ENCODE measurements around the gene TPX2. TPM values are rescaled to one million over a fixed set of nuclear protein-coding genes. Genes with fewer than 3 reads are reported as not detected.

TPX2 gene
- total and polyA plus RNA-seq, 2 of the 8 experiments (the other 6 are each of a cell fraction or from before 2014, with no cell fraction given): 43.6 to 125 TPM

- no peak overlapping the region for H2BK20ac ChIP-seq (ENCODE audit: low read length)
- no peaks in the 10 kb centered on the region; a peak in 1 of 4 replicates for H3K79me2 ChIP-seq (ENCODE audit: control insufficient read depth in 1 of 2, insufficient read depth in 2 of 2, low read length in 2 of 2)
- FAIRE-seq (no peak), DNase-seq (ENCODE audit: low read depth in 1 of 2, low spot score in 2 of 2) (no peak)
- ChIA-PET POLR2A (ENCODE audit: partially characterized antibody) (interaction anchor here (1.0 kb wide), 1 partner anchor 11 kb away, joined by 3 read pairs; no protein-coding TSS in a partner anchor), CTCF (ENCODE audit: partially characterized antibody) (no interaction called here)
- H4K5ac ChIP-seq (ENCODE audit: insufficient read length, low read depth, low read length): no peak overlapping the region
- H3K18ac ChIP-seq (ENCODE audit: extremely low read depth, low read length): no peak overlapping the region
- H3K4me3 ChIP-seq (ENCODE audit: extremely low read depth in 1 of 4, insufficient read depth in 2 of 4, low read depth in 3 of 4, low read length in 4 of 4): no peak overlapping the region
- H3K79me1 ChIP-seq (ENCODE audit: low read depth, low read length): no peaks in the 10 kb centered on the region
- WGBS, 2 experiments (ENCODE audit: extremely low coverage in 1 of 2, insufficient coverage in 1 of 2, insufficient read length in 1 of 2, insufficient replicate concordance in 2 of 2, low coverage in 1 of 2, low lambda C conversion rate in 2 of 2, missing lambda C conversion rate in 1 of 2): 80% methylated on average over 7 of the region's 7 CpGs; no CpG with 5 or more reads in 1 of the 2 experiments
- no peak overlapping the region for H3K9ac ChIP-seq (replicated peaks in 1 of 4; ENCODE audit: extremely low read depth in 1 of 4, low read depth in 3 of 4, low read length in 3 of 4)
- no peak overlapping the region for H3K14ac ChIP-seq (ENCODE audit: insufficient read length)
- H2BK5ac ChIP-seq (ENCODE audit: low read depth, low read length): no peak overlapping the region
- peaks cover 3 to 11% (median 6%) of the 10 kb centered on the region in 4 experiments; a peak in 6 of 7 replicates for H3K4me1 ChIP-seq (replicated peaks in 1 of 4; ENCODE audit: control insufficient read depth in 3 of 4, insufficient read depth in 4 of 4, low read length in 3 of 4)
- no peak overlapping the region for H3K4ac ChIP-seq (replicated peaks; ENCODE audit: insufficient read length, low read depth, low read length)
- no peak overlapping the region for H3K27ac ChIP-seq (ENCODE audit: low read depth, low read length)
- H2BK15ac ChIP-seq (ENCODE audit: low read length): no peak overlapping the region
- H2BK12ac ChIP-seq (ENCODE audit: low read depth, low read length): no peak overlapping the region
- H3K56ac ChIP-seq (replicated peaks; ENCODE audit: insufficient read length, low read depth, low read length): no peak overlapping the region
- no peaks in the 10 kb centered on the region for H3K27me3 ChIP-seq (replicated peaks in 1 of 4; ENCODE audit: control insufficient read depth in 3 of 4, extremely low read depth in 1 of 4, insufficient read depth in 3 of 4, low read length in 3 of 4)
- peaks cover 2 to 4% of the 10 kb centered on the region in 2 experiments for H4K20me1 ChIP-seq (replicated peaks in 1 of 2; ENCODE audit: control insufficient read depth in 1 of 2, insufficient read depth in 2 of 2, low read length in 2 of 2)
- no peak overlapping the region for H3K23ac ChIP-seq (ENCODE audit: insufficient read length)
- no peaks in the 10 kb centered on the region for H3K9me3 ChIP-seq (ENCODE audit: insufficient read depth in 2 of 2, low read depth in 1 of 2, low read length in 1 of 2)
- peaks cover 53 to 87% (median 63%) of the 10 kb centered on the region in 4 experiments for H3K36me3 ChIP-seq (ENCODE audit: control insufficient read depth in 2 of 4, insufficient read depth in 4 of 4, low read length in 3 of 4)
- H2BK120ac ChIP-seq (replicated peaks; ENCODE audit: low read depth, low read length): no peak overlapping the region
- H4K8ac ChIP-seq (ENCODE audit: extremely low read depth, insufficient read depth, low read length): no peak overlapping the region
- no peak overlapping the region for H4K91ac ChIP-seq (replicated peaks; ENCODE audit: insufficient read length, low read length)
- H2AFZ ChIP-seq (ENCODE audit: low read length): no peak overlapping the region
- H3K4me2 ChIP-seq (ENCODE audit: insufficient read depth in 1 of 2, low read depth in 2 of 2, low read length in 2 of 2): peak overlapping the region in 1 of 2 experiments; percentile 25; a peak in 1 of 4 replicates
- H3K23me2 ChIP-seq (ENCODE audit: low read depth, low read length): no peaks in the 10 kb centered on the region; the same call in 1 of the 2 replicates
- TF ChIP-seq CBX8 (IDR thresholded peaks at IDR 0.05; ENCODE audit: borderline replicate concordance, low read depth, low read length) (no peak), SP1 (IDR thresholded peaks at IDR 0.05; ENCODE audit: low read depth, low read length) (0 out of 2 replicates have a peak, but pooled peaks have one; percentile 8)
- no peak overlapping the region for H2AK5ac ChIP-seq (ENCODE audit: low read depth, low read length)
Measured at GRCh38 chr20:31784354-31785044, 45.4 kb downstream of the TPX2 start.
